ENCODE data around the gene PNLDC1.

The PNLDC1 gene

GRCh38 chr6:159800141-159800865, at the start of gene PNLDC1:
TSS of gene PNLDC1 (plus strand) at chr6:159800276. CDS start at chr6:159800308, 32 bp downstream.
- DNase-seq (ENCODE audit: low read depth), result no peak

GRCh38 chr6:159751448-159751847, 48.6 kb upstream of the PNLDC1 start:
- DNase-seq (ENCODE audit: low read depth), result no peak

GRCh38 chr6:159753081-159753872, 46.8 kb upstream of the PNLDC1 start:
- no peak for DNase-seq (ENCODE audit: low read depth)

- DNase-seq (ENCODE audit: low read depth), result no peak
These were observed 45.7 kb upstream of the PNLDC1 start for GRCh38 chr6:159754401-159754800.

GRCh38 chr6:159754959-159755914, 44.8 kb upstream of the PNLDC1 start:
- no peak for DNase-seq (ENCODE audit: low read depth)

- DNase-seq (ENCODE audit: low read depth), result no peak
These were observed 43.6 kb upstream of the PNLDC1 start for GRCh38 chr6:159756508-159756907.

- DNase-seq (ENCODE audit: low read depth), result no peak
These were observed 41.8 kb upstream of the PNLDC1 start for GRCh38 chr6:159758031-159759001.

GRCh38 chr6:159759645-159760044, 40.4 kb upstream of the PNLDC1 start:
- no peak for DNase-seq (ENCODE audit: low read depth)

GRCh38 chr6:159760602-159761057, 39.4 kb upstream of the PNLDC1 start:
- no peak for DNase-seq (ENCODE audit: low read depth)

- no peak for DNase-seq (ENCODE audit: low read depth)
These were observed 38.8 kb upstream of the PNLDC1 start for GRCh38 chr6:159761129-159761872.

GRCh38 chr6:159761873-159762680, 38.0 kb upstream of the PNLDC1 start, which contains the start of gene ACAT2:
TSS of gene ACAT2 (plus strand) at chr6:159762045. CDS start at chr6:159762088, 43 bp downstream.
- DNase-seq (ENCODE audit: low read depth), result peak; percentile 77

GRCh38 chr6:159762681-159763293, 37.3 kb upstream of the PNLDC1 start:
- no peak for DNase-seq (ENCODE audit: low read depth)

GRCh38 chr6:159766906-159767305, 33.2 kb upstream of the PNLDC1 start:
- no peak for DNase-seq (ENCODE audit: low read depth)

GRCh38 chr6:159769470-159769869, 30.6 kb upstream of the PNLDC1 start:
- DNase-seq (ENCODE audit: low read depth), result no peak

GRCh38 chr6:159772196-159772595, 27.9 kb upstream of the PNLDC1 start:
- no peak for DNase-seq (ENCODE audit: low read depth)

- DNase-seq (ENCODE audit: low read depth), result no peak
These were observed 22.7 kb upstream of the PNLDC1 start for GRCh38 chr6:159777240-159777904.

GRCh38 chr6:159778131-159778530, 21.9 kb upstream of the PNLDC1 start:
- no peak for DNase-seq (ENCODE audit: low read depth)

- no peak for DNase-seq (ENCODE audit: low read depth)
These were observed 21.5 kb upstream of the PNLDC1 start for GRCh38 chr6:159778542-159779103.
